Activated T-helper 17 cell treated with anti-CD3 and anti-CD28 coated beads, Interleukin-2, amount 50 U/mL, for 72 hours (primary cell): ENCODE results near the gene IQCH. TPM values are rescaled to one million over a fixed set of nuclear protein-coding genes. Genes with fewer than 3 reads are reported as not detected.
A peak's percentile ranks its signal among the peaks of the same experiment; 100 is the strongest.
"Not testable (repeated sequence)": the region's sequence is repeated elsewhere in the genome, so short reads cannot be mapped to it uniquely, and the experiment has no call there.

ENCODE experiments used
- ATAC-seq: fragments of 150-1000 bp; cut with Tn5 transposase; replicated peaks from 2 replicates; pipeline ENCODE4 v1.10.0; 2021; ENCODE audit warnings: mild to moderate bottlenecking, moderate library complexity
- H3K27ac Mint-ChIP-seq: one replicate; pipeline ENCODE4 v1.8.0; 2022; ENCODE audit warnings: mixed read lengths
- H3K27me3 Mint-ChIP-seq: one replicate; pipeline ENCODE4 v1.8.0; 2022; ENCODE audit warnings: mixed read lengths
- H3K36me3 Mint-ChIP-seq: one replicate; pipeline ENCODE4 v1.8.0; 2022; ENCODE audit warnings: low read depth, mild to moderate bottlenecking, mixed read lengths
- H3K4me1 Mint-ChIP-seq: one replicate; pipeline ENCODE4 v1.8.0; 2022; ENCODE audit warnings: mixed read lengths
- H3K4me3 Mint-ChIP-seq: one replicate; pipeline ENCODE4 v1.8.0; 2022; ENCODE audit warnings: mild to moderate bottlenecking, mixed read lengths
- H3K9me3 Mint-ChIP-seq: one replicate; pipeline ENCODE4 v1.8.0; 2022; ENCODE audit warnings: mixed read lengths
- total RNA-seq, 2 donors: library from RNA; stranded (reverse); gene quantifications; one replicate each; pipeline ENCODE4 v1.2.3, GENCODE V29; 2022

IQCH gene
- total RNA-seq, 2 donors from 2014 or later: 0.77 to 0.89 TPM

GRCh38 chr15:67230504-67230903 lies 24.1 kb upstream of the IQCH start:
- Mint-ChIP-seq H3K4me3 (no peak overlapping the region), H3K27ac (no peak overlapping the region), H3K27me3 (no peaks in the 10 kb centered on the region), H3K36me3 (peaks cover 97% of the 10 kb centered on the region), H3K9me3 (no peaks in the 10 kb centered on the region), H3K4me1 (peaks cover 8% of the 10 kb centered on the region)
- no peak for ATAC-seq

GRCh38 chr15:67232591-67232990 lies 22.0 kb upstream of the IQCH start:
- ATAC-seq: no peak
- H3K27ac Mint-ChIP-seq: no peak overlapping the region
- H3K27me3 Mint-ChIP-seq: no peaks in the 10 kb centered on the region
- H3K9me3 Mint-ChIP-seq: no peaks in the 10 kb centered on the region
- H3K4me3 Mint-ChIP-seq: no peak overlapping the region
- peaks cover 90% of the 10 kb centered on the region for H3K36me3 Mint-ChIP-seq
- H3K4me1 Mint-ChIP-seq: peaks cover 8% of the 10 kb centered on the region

- Mint-ChIP-seq H3K4me1 (peaks cover 35% of the 10 kb centered on the region), H3K4me3 (peak overlapping the region; percentile 71), H3K27ac (peak overlapping the region; percentile 89), H3K27me3 (no peaks in the 10 kb centered on the region), H3K9me3 (no peaks in the 10 kb centered on the region), H3K36me3 (peaks cover 19% of the 10 kb centered on the region)
- peak; percentile 30 for ATAC-seq
Observed at GRCh38 chr15:67240235-67241131, 14.1 kb upstream of the IQCH start.

- no peaks in the 10 kb centered on the region for H3K27me3 Mint-ChIP-seq
- peak overlapping the region; percentile 89 for H3K27ac Mint-ChIP-seq
- ATAC-seq: peak; percentile 88
- H3K36me3 Mint-ChIP-seq: peaks cover 19% of the 10 kb centered on the region
- H3K9me3 Mint-ChIP-seq: no peaks in the 10 kb centered on the region
- H3K4me3 Mint-ChIP-seq: peak overlapping the region; percentile 71
- peaks cover 38% of the 10 kb centered on the region for H3K4me1 Mint-ChIP-seq
Observed at GRCh38 chr15:67241132-67241855, 13.3 kb upstream of the IQCH start.

GRCh38 chr15:67242708-67243111 lies 11.9 kb upstream of the IQCH start:
- H3K27ac Mint-ChIP-seq: no peak overlapping the region
- H3K9me3 Mint-ChIP-seq: no peaks in the 10 kb centered on the region
- H3K27me3 Mint-ChIP-seq: no peaks in the 10 kb centered on the region
- peaks cover 44% of the 10 kb centered on the region for H3K4me1 Mint-ChIP-seq
- H3K36me3 Mint-ChIP-seq: peaks cover 31% of the 10 kb centered on the region
- H3K4me3 Mint-ChIP-seq: peak overlapping the region; percentile 36
- ATAC-seq: no peak

GRCh38 chr15:67244971-67245478 lies 9.6 kb upstream of the IQCH start:
- Mint-ChIP-seq H3K27me3 (no peaks in the 10 kb centered on the region), H3K36me3 (peaks cover 42% of the 10 kb centered on the region), H3K4me1 (peaks cover 49% of the 10 kb centered on the region), H3K4me3 (no peak overlapping the region), H3K27ac (no peak overlapping the region), H3K9me3 (no peaks in the 10 kb centered on the region)
- ATAC-seq: no peak

- Mint-ChIP-seq H3K36me3 (peaks cover 46% of the 10 kb centered on the region), H3K4me1 (peaks cover 40% of the 10 kb centered on the region)
- not testable (repeated sequence) for H3K27ac Mint-ChIP-seq, ATAC-seq, H3K4me3 Mint-ChIP-seq, H3K9me3 Mint-ChIP-seq, H3K27me3 Mint-ChIP-seq
Observed at GRCh38 chr15:67246606-67247005, 8.0 kb upstream of the IQCH start.

- Mint-ChIP-seq H3K27me3 (no peaks in the 10 kb centered on the region), H3K27ac (peak overlapping the region; percentile 50), H3K36me3 (peaks cover 51% of the 10 kb centered on the region), H3K9me3 (no peaks in the 10 kb centered on the region), H3K4me1 (peaks cover 42% of the 10 kb centered on the region), H3K4me3 (peak overlapping the region; percentile 34)
- ATAC-seq: peak; percentile 73
Observed at GRCh38 chr15:67248011-67248505, 6.5 kb upstream of the IQCH start.

- no peak overlapping the region for H3K4me3 Mint-ChIP-seq
- H3K27me3 Mint-ChIP-seq: no peaks in the 10 kb centered on the region
- no peak for ATAC-seq
- peaks cover 38% of the 10 kb centered on the region for H3K4me1 Mint-ChIP-seq
- H3K27ac Mint-ChIP-seq: peak overlapping the region; percentile 4
- H3K9me3 Mint-ChIP-seq: no peaks in the 10 kb centered on the region
- peaks cover 51% of the 10 kb centered on the region for H3K36me3 Mint-ChIP-seq
Observed at GRCh38 chr15:67249830-67250229, 4.8 kb upstream of the IQCH start.

- H3K4me1 Mint-ChIP-seq: peaks cover 37% of the 10 kb centered on the region
- no peaks in the 10 kb centered on the region for H3K9me3 Mint-ChIP-seq
- ATAC-seq: no peak
- no peak overlapping the region for H3K4me3 Mint-ChIP-seq
- no peaks in the 10 kb centered on the region for H3K27me3 Mint-ChIP-seq
- no peak overlapping the region for H3K27ac Mint-ChIP-seq
- H3K36me3 Mint-ChIP-seq: peaks cover 39% of the 10 kb centered on the region
Observed at GRCh38 chr15:67251318-67251717, 3.3 kb upstream of the IQCH start.

- ATAC-seq: no peak
- H3K27ac Mint-ChIP-seq: peak overlapping the region; percentile 99
- H3K27me3 Mint-ChIP-seq: no peaks in the 10 kb centered on the region
- no peaks in the 10 kb centered on the region for H3K9me3 Mint-ChIP-seq
- peak overlapping the region; percentile 98 for H3K4me3 Mint-ChIP-seq
- peaks cover 21% of the 10 kb centered on the region for H3K36me3 Mint-ChIP-seq
- peaks cover 30% of the 10 kb centered on the region for H3K4me1 Mint-ChIP-seq
Observed at GRCh38 chr15:67253101-67253500, 1.5 kb upstream of the IQCH start.

GRCh38 chr15:67253549-67254237 lies 893 bp upstream of the IQCH start:
- Mint-ChIP-seq H3K27ac (peak overlapping the region; percentile 99), H3K9me3 (no peaks in the 10 kb centered on the region), H3K27me3 (no peaks in the 10 kb centered on the region), H3K36me3 (peaks cover 17% of the 10 kb centered on the region), H3K4me3 (peak overlapping the region; percentile 98), H3K4me1 (peaks cover 27% of the 10 kb centered on the region)
- no peak for ATAC-seq

- Mint-ChIP-seq H3K36me3 (peaks cover 14% of the 10 kb centered on the region), H3K27ac (no peak overlapping the region), H3K4me1 (peaks cover 22% of the 10 kb centered on the region), H3K4me3 (peak overlapping the region; percentile 98), H3K9me3 (no peaks in the 10 kb centered on the region), H3K27me3 (no peaks in the 10 kb centered on the region)
- ATAC-seq: no peak
Observed at GRCh38 chr15:67256051-67256450, 1.5 kb downstream of the IQCH start.

GRCh38 chr15:67258412-67258811 lies 3.8 kb downstream of the IQCH start:
- H3K36me3 Mint-ChIP-seq, H3K27me3 Mint-ChIP-seq, H3K9me3 Mint-ChIP-seq: not testable (repeated sequence)

More at GRCh38 chr15:67258412-67258811, 3.8 kb downstream of the IQCH start:
- H3K27ac Mint-ChIP-seq, H3K4me3 Mint-ChIP-seq, ATAC-seq, H3K4me1 Mint-ChIP-seq: not testable (repeated sequence)
